ENCODE results near the gene CBFA2T2.
"Not testable (repeated sequence)": the region's sequence is repeated elsewhere in the genome, so short reads cannot be mapped to it uniquely, and the experiment has no call there.

CBFA2T2 gene

GRCh38 chr20:33604991-33605370 is 115.1 kb downstream of the CBFA2T2 start:
- H3K27me3 Mint-ChIP-seq (ENCODE audit: low read depth): no peaks in the 10 kb centered on the region
- H3K9me3 Mint-ChIP-seq: no peaks in the 10 kb centered on the region
- no peak for DNase-seq (ENCODE audit: low spot score)
- peaks cover 19% of the 10 kb centered on the region for H3K36me3 Mint-ChIP-seq (ENCODE audit: low read depth)
- H3K4me1 Mint-ChIP-seq (ENCODE audit: low read depth): peaks cover 26% of the 10 kb centered on the region
- H3K27ac Mint-ChIP-seq: no peak overlapping the region
- no peak overlapping the region for H3K4me3 Mint-ChIP-seq

- Mint-ChIP-seq H3K36me3 (ENCODE audit: low read depth) (peaks cover 19% of the 10 kb centered on the region), H3K27me3 (ENCODE audit: low read depth) (no peaks in the 10 kb centered on the region), H3K4me1 (ENCODE audit: low read depth) (peaks cover 26% of the 10 kb centered on the region), H3K9me3 (no peaks in the 10 kb centered on the region), H3K27ac (no peak overlapping the region), H3K4me3 (no peak overlapping the region)
- no peak for DNase-seq (ENCODE audit: low spot score)
Observed at GRCh38 chr20:33606118-33606771, 116.3 kb downstream of the CBFA2T2 start.

GRCh38 chr20:33609504-33609903 is 119.6 kb downstream of the CBFA2T2 start:
- Mint-ChIP-seq H3K4me3 (no peak overlapping the region), H3K27ac (no peak overlapping the region), H3K4me1 (ENCODE audit: low read depth) (peaks cover 10% of the 10 kb centered on the region), H3K36me3 (ENCODE audit: low read depth) (peaks cover 20% of the 10 kb centered on the region), H3K9me3 (no peaks in the 10 kb centered on the region), H3K27me3 (ENCODE audit: low read depth) (no peaks in the 10 kb centered on the region)
- DNase-seq (ENCODE audit: low spot score): no peak

- H3K36me3 Mint-ChIP-seq (ENCODE audit: low read depth): peaks cover 22% of the 10 kb centered on the region
- no peak for DNase-seq (ENCODE audit: low spot score)
- peaks cover 8% of the 10 kb centered on the region for H3K4me1 Mint-ChIP-seq (ENCODE audit: low read depth)
- H3K27ac Mint-ChIP-seq: no peak overlapping the region
- no peak overlapping the region for H3K4me3 Mint-ChIP-seq
- no peaks in the 10 kb centered on the region for H3K27me3 Mint-ChIP-seq (ENCODE audit: low read depth)
- no peaks in the 10 kb centered on the region for H3K9me3 Mint-ChIP-seq
Observed at GRCh38 chr20:33611106-33611505, 121.2 kb downstream of the CBFA2T2 start.

GRCh38 chr20:33612001-33612400 is 122.1 kb downstream of the CBFA2T2 start:
- H3K27me3 Mint-ChIP-seq (ENCODE audit: low read depth): no peaks in the 10 kb centered on the region
- H3K36me3 Mint-ChIP-seq (ENCODE audit: low read depth): peaks cover 23% of the 10 kb centered on the region
- no peak for DNase-seq (ENCODE audit: low spot score)
- no peaks in the 10 kb centered on the region for H3K9me3 Mint-ChIP-seq
- no peak overlapping the region for H3K4me3 Mint-ChIP-seq
- H3K27ac Mint-ChIP-seq: no peak overlapping the region
- H3K4me1 Mint-ChIP-seq (ENCODE audit: low read depth): peaks cover 4% of the 10 kb centered on the region

GRCh38 chr20:33621717-33622400 is 132.0 kb downstream of the CBFA2T2 start:
- Mint-ChIP-seq H3K36me3 (ENCODE audit: low read depth) (peaks cover 26% of the 10 kb centered on the region), H3K4me3 (no peak overlapping the region)

GRCh38 chr20:33622705-33623365 is 132.9 kb downstream of the CBFA2T2 start:
- Mint-ChIP-seq H3K27me3 (ENCODE audit: low read depth) (no peaks in the 10 kb centered on the region), H3K4me1 (ENCODE audit: low read depth) (peaks cover 4% of the 10 kb centered on the region), H3K36me3 (ENCODE audit: low read depth) (peaks cover 34% of the 10 kb centered on the region), H3K9me3 (no peaks in the 10 kb centered on the region), H3K4me3 (no peak overlapping the region), H3K27ac (no peak overlapping the region)
- DNase-seq (ENCODE audit: low spot score): no peak

More at GRCh38 chr20:33621717-33622400, 132.0 kb downstream of the CBFA2T2 start:
- Mint-ChIP-seq H3K9me3 (no peaks in the 10 kb centered on the region), H3K4me1 (ENCODE audit: low read depth) (peaks cover 4% of the 10 kb centered on the region), H3K27me3 (ENCODE audit: low read depth) (no peaks in the 10 kb centered on the region), H3K27ac (no peak overlapping the region)
- no peak for DNase-seq (ENCODE audit: low spot score)

GRCh38 chr20:33624399-33624798 is 134.5 kb downstream of the CBFA2T2 start:
- Mint-ChIP-seq H3K4me1 (ENCODE audit: low read depth) (peaks cover 4% of the 10 kb centered on the region), H3K27ac (no peak overlapping the region), H3K27me3 (ENCODE audit: low read depth) (no peaks in the 10 kb centered on the region), H3K4me3 (no peak overlapping the region), H3K9me3 (no peaks in the 10 kb centered on the region), H3K36me3 (ENCODE audit: low read depth) (peaks cover 46% of the 10 kb centered on the region)
- DNase-seq (ENCODE audit: low spot score): no peak

- Mint-ChIP-seq H3K27me3 (ENCODE audit: low read depth) (no peaks in the 10 kb centered on the region), H3K27ac (no peak overlapping the region), H3K4me3 (no peak overlapping the region), H3K4me1 (ENCODE audit: low read depth) (peaks cover 4% of the 10 kb centered on the region), H3K36me3 (ENCODE audit: low read depth) (peaks cover 55% of the 10 kb centered on the region), H3K9me3 (no peaks in the 10 kb centered on the region)
- no peak for DNase-seq (ENCODE audit: low spot score)
Observed at GRCh38 chr20:33626190-33626589, 136.3 kb downstream of the CBFA2T2 start.

GRCh38 chr20:33627577-33628216 is 137.8 kb downstream of the CBFA2T2 start:
- Mint-ChIP-seq H3K4me1 (ENCODE audit: low read depth) (peaks cover 4% of the 10 kb centered on the region), H3K36me3 (ENCODE audit: low read depth) (peaks cover 55% of the 10 kb centered on the region), H3K4me3 (no peak overlapping the region), H3K27me3 (ENCODE audit: low read depth) (no peaks in the 10 kb centered on the region), H3K27ac (no peak overlapping the region), H3K9me3 (no peaks in the 10 kb centered on the region)
- no peak for DNase-seq (ENCODE audit: low spot score)

GRCh38 chr20:33629533-33629932 is 139.6 kb downstream of the CBFA2T2 start:
- Mint-ChIP-seq H3K27me3 (ENCODE audit: low read depth) (no peaks in the 10 kb centered on the region), H3K4me3 (no peak overlapping the region), H3K27ac (no peak overlapping the region), H3K4me1 (ENCODE audit: low read depth) (peaks cover 8% of the 10 kb centered on the region), H3K9me3 (no peaks in the 10 kb centered on the region), H3K36me3 (ENCODE audit: low read depth) (peaks cover 45% of the 10 kb centered on the region)
- DNase-seq (ENCODE audit: low spot score): no peak

GRCh38 chr20:33629979-33630378 is 140.1 kb downstream of the CBFA2T2 start:
- H3K27me3 Mint-ChIP-seq (ENCODE audit: low read depth): no peaks in the 10 kb centered on the region
- DNase-seq (ENCODE audit: low spot score): no peak
- H3K4me3 Mint-ChIP-seq: no peak overlapping the region
- peaks cover 8% of the 10 kb centered on the region for H3K4me1 Mint-ChIP-seq (ENCODE audit: low read depth)
- peaks cover 41% of the 10 kb centered on the region for H3K36me3 Mint-ChIP-seq (ENCODE audit: low read depth)
- no peak overlapping the region for H3K27ac Mint-ChIP-seq
- no peaks in the 10 kb centered on the region for H3K9me3 Mint-ChIP-seq

- H3K36me3 Mint-ChIP-seq (ENCODE audit: low read depth): peaks cover 37% of the 10 kb centered on the region
- H3K9me3 Mint-ChIP-seq: no peaks in the 10 kb centered on the region
- H3K4me1 Mint-ChIP-seq (ENCODE audit: low read depth): peaks cover 8% of the 10 kb centered on the region
Observed at GRCh38 chr20:33630507-33630906, 140.6 kb downstream of the CBFA2T2 start.

GRCh38 chr20:33631910-33632309 is 142.0 kb downstream of the CBFA2T2 start:
- not testable (repeated sequence) for H3K4me3 Mint-ChIP-seq; H3K4me1 Mint-ChIP-seq (ENCODE audit: low read depth); DNase-seq (ENCODE audit: low spot score); H3K9me3 Mint-ChIP-seq; H3K27ac Mint-ChIP-seq; H3K27me3 Mint-ChIP-seq (ENCODE audit: low read depth)
- peaks cover 31% of the 10 kb centered on the region for H3K36me3 Mint-ChIP-seq (ENCODE audit: low read depth)

More at GRCh38 chr20:33630507-33630906, 140.6 kb downstream of the CBFA2T2 start:
- H3K27me3 Mint-ChIP-seq (ENCODE audit: low read depth): no peaks in the 10 kb centered on the region
- DNase-seq (ENCODE audit: low spot score): no peak
- H3K4me3 Mint-ChIP-seq: no peak overlapping the region
- H3K27ac Mint-ChIP-seq: no peak overlapping the region

Data from T-helper 2 cell treated with Interferon-gamma antibody and Interleukin-4, amounts not matched to agents 5 μg/mL and 100 μg/mL, for 36 hours (primary cell).